ENCODE results near the gene OSGIN1. TPM values are rescaled to one million over a fixed set of nuclear protein-coding genes. Genes with fewer than 3 reads are reported as not detected.
"Not testable (repeated sequence)": the region's sequence is repeated elsewhere in the genome, so short reads cannot be mapped to it uniquely, and the experiment has no call there.

OSGIN1 gene
- polyA plus RNA-seq, 1 donor from 2014 or later: 2.1 TPM

DNA sequence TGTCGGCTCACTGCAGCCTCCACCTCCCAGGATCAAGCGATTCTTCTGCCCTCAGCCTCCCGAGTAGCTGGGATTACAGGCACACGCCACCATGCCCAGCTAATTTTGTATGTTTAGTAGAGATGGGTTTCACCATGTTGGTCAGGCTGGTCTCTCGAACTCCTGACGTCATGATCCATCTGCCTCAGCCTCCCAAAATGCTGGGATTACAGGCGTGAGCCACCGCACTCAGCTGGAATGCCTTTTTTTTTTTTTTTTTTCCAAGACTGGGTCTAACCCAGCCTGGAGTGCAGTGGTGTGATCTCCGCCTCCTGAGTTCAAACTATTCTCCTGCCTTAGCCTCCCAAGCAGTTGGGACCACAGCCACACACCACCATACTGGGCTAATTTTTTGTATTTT lies 11.5 kb upstream of the OSGIN1 start:
- not testable (repeated sequence) for H3K9ac ChIP-seq (ENCODE audit: low read length); H3F3A ChIP-seq (ENCODE audit: insufficient read depth, low read length, poor library complexity, severe bottlenecking); H2AFZ ChIP-seq (ENCODE audit: low read depth, low read length); H3K4me3 ChIP-seq (ENCODE audit: low read length); H3K27me3 ChIP-seq (ENCODE audit: insufficient read depth, low read depth, low read length); H3K9me2 ChIP-seq (ENCODE audit: insufficient read depth, low read length); H3K9me3 ChIP-seq (ENCODE audit: low read length); H3K36me3 ChIP-seq (ENCODE audit: insufficient read depth, low read length); H3K79me2 ChIP-seq (replicated peaks; ENCODE audit: insufficient read depth, low read length); H4K20me1 ChIP-seq (ENCODE audit: insufficient read depth); H3K4me2 ChIP-seq (ENCODE audit: low read length); H3K27ac ChIP-seq (ENCODE audit: low read length)

- H3K9me3 ChIP-seq (ENCODE audit: low read length): no peaks in the 10 kb centered on the region
These were observed 11.0 kb upstream of the OSGIN1 start for GRCh38 chr16:83942074-83942473.

More at GRCh38 chr16:83942074-83942473, 11.0 kb upstream of the OSGIN1 start:
- Histone ChIP-seq H3K36me3 (ENCODE audit: insufficient read depth, low read length) (no peaks in the 10 kb centered on the region), H3K9me2 (ENCODE audit: insufficient read depth, low read length) (no peaks in the 10 kb centered on the region), H3K27ac (ENCODE audit: low read length) (no peak overlapping the region), H3F3A (ENCODE audit: insufficient read depth, low read length, poor library complexity, severe bottlenecking) (no peaks in the 10 kb centered on the region), H3K79me2 (replicated peaks; ENCODE audit: insufficient read depth, low read length) (no peaks in the 10 kb centered on the region), H4K20me1 (ENCODE audit: insufficient read depth) (no peaks in the 10 kb centered on the region), H2AFZ (ENCODE audit: low read depth, low read length) (no peak overlapping the region), H3K27me3 (ENCODE audit: insufficient read depth, low read depth, low read length) (no peaks in the 10 kb centered on the region), H3K9ac (ENCODE audit: low read length) (no peak overlapping the region), H3K4me3 (ENCODE audit: low read length) (no peak overlapping the region), H3K4me2 (ENCODE audit: low read length) (no peak overlapping the region)
- no peak for TF ChIP-seq MXI1 (conservative IDR thresholded peaks at IDR 0.05; ENCODE audit: poor library complexity, severe bottlenecking)
- no peak for TF ChIP-seq TAF1 (IDR thresholded peaks at IDR 0.05; ENCODE audit: low read depth)
- TF ChIP-seq SMC3 (conservative IDR thresholded peaks at IDR 0.05; ENCODE audit: poor library complexity): no peak
- TF ChIP-seq CTCF (IDR thresholded peaks at IDR 0.05; ENCODE audit: poor library complexity, severe bottlenecking): no peak
- TF ChIP-seq, protein P1, sequence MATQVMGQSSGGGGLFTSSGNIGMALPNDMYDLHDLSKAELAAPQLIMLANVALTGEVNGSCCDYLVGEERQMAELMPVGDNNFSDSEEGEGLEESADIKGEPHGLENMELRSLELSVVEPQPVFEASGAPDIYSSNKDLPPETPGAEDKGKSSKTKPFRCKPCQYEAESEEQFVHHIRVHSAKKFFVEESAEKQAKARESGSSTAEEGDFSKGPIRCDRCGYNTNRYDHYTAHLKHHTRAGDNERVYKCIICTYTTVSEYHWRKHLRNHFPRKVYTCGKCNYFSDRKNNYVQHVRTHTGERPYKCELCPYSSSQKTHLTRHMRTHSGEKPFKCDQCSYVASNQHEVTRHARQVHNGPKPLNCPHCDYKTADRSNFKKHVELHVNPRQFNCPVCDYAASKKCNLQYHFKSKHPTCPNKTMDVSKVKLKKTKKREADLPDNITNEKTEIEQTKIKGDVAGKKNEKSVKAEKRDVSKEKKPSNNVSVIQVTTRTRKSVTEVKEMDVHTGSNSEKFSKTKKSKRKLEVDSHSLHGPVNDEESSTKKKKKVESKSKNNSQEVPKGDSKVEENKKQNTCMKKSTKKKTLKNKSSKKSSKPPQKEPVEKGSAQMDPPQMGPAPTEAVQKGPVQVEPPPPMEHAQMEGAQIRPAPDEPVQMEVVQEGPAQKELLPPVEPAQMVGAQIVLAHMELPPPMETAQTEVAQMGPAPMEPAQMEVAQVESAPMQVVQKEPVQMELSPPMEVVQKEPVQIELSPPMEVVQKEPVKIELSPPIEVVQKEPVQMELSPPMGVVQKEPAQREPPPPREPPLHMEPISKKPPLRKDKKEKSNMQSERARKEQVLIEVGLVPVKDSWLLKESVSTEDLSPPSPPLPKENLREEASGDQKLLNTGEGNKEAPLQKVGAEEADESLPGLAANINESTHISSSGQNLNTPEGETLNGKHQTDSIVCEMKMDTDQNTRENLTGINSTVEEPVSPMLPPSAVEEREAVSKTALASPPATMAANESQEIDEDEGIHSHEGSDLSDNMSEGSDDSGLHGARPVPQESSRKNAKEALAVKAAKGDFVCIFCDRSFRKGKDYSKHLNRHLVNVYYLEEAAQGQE (IDR thresholded peaks at IDR 0.05; ENCODE audit: borderline replicate concordance): no peak
- no peak for TF ChIP-seq EP300 (conservative IDR thresholded peaks at IDR 0.05; ENCODE audit: poor library complexity, severe bottlenecking)
- no peak for TF ChIP-seq EZH2 (IDR thresholded peaks at IDR 0.05; ENCODE audit: borderline replicate concordance, insufficient read depth, low read length, poor library complexity, severe bottlenecking)
- TF ChIP-seq RAD21 (conservative IDR thresholded peaks at IDR 0.05): no peak
- no peak for TF ChIP-seq POLR2AphosphoS5 (IDR thresholded peaks at IDR 0.05)
